ENCODE measurements around the gene C2CD4C. TPM values are rescaled to one million over a fixed set of nuclear protein-coding genes. Genes with fewer than 3 reads are reported as not detected.

C2CD4C gene
- total RNA-seq, 1 experiment from 2014 or later, result 1.8 TPM

- Histone ChIP-seq H3K9me3 (ENCODE audit: low read depth, low read length, poor library complexity, severe bottlenecking) (no peaks in the 10 kb centered on the region), H3K4me1 (ENCODE audit: insufficient read depth, low read length, poor library complexity, severe bottlenecking) (no peaks in the 10 kb centered on the region), H3K4me3 (ENCODE audit: low read depth, low read length, poor library complexity, severe bottlenecking) (no peak overlapping the region), H3K27me3 (replicated peaks; ENCODE audit: insufficient read depth, low read depth, low read length, poor library complexity) (peaks cover 3% of the 10 kb centered on the region), H3K27ac (ENCODE audit: low read depth, low read length, poor library complexity, severe bottlenecking) (no peak overlapping the region), H3K36me3 (ENCODE audit: insufficient read depth, low read length, poor library complexity, severe bottlenecking) (no peaks in the 10 kb centered on the region)
- TF ChIP-seq EZH2 (IDR thresholded peaks at IDR 0.05; ENCODE audit: borderline replicate concordance, low read depth, low read length, poor library complexity, severe bottlenecking), result no peak
- TF ChIP-seq CTCF (conservative IDR thresholded peaks at IDR 0.05; ENCODE audit: low read depth, low read length), result no peak
- POLR2A ChIA-PET (ENCODE audit: low non-redundant PET), result no interaction called here
- no peak for DNase-seq (ENCODE audit: low spot score)
- CTCF ChIA-PET, result no interaction called here
- intact Hi-C loops (cut with micrococcal nuclease; ENCODE audit: unreplicated experiment), result no loop called here
- no TSS peak for BruUV-seq (replicated peaks)
Observed at GRCh38 chr19:416416-416815, 7.5 kb upstream of the C2CD4C start.

GRCh38 chr19:415292-415691 lies 6.3 kb upstream of the C2CD4C start:
- H3K4me1 ChIP-seq (ENCODE audit: insufficient read depth, low read length, poor library complexity, severe bottlenecking), result no peaks in the 10 kb centered on the region
- H3K27me3 ChIP-seq (replicated peaks; ENCODE audit: insufficient read depth, low read depth, low read length, poor library complexity), result peaks cover 3% of the 10 kb centered on the region
- TF ChIP-seq EZH2 (IDR thresholded peaks at IDR 0.05; ENCODE audit: borderline replicate concordance, low read depth, low read length, poor library complexity, severe bottlenecking), result no peak
- TF ChIP-seq CTCF (conservative IDR thresholded peaks at IDR 0.05; ENCODE audit: low read depth, low read length), result no peak
- H3K9me3 ChIP-seq (ENCODE audit: low read depth, low read length, poor library complexity, severe bottlenecking), result no peaks in the 10 kb centered on the region
- H3K27ac ChIP-seq (ENCODE audit: low read depth, low read length, poor library complexity, severe bottlenecking), result no peak overlapping the region
- no peak overlapping the region for H3K4me3 ChIP-seq (ENCODE audit: low read depth, low read length, poor library complexity, severe bottlenecking)
- intact Hi-C loops (cut with micrococcal nuclease; ENCODE audit: unreplicated experiment), result no loop called here
- ChIA-PET POLR2A (ENCODE audit: low non-redundant PET) (no interaction called here), CTCF (no interaction called here)
- no TSS peak for BruUV-seq (replicated peaks)
- no peaks in the 10 kb centered on the region for H3K36me3 ChIP-seq (ENCODE audit: insufficient read depth, low read length, poor library complexity, severe bottlenecking)
- DNase-seq (ENCODE audit: low spot score), result no peak

DNA sequence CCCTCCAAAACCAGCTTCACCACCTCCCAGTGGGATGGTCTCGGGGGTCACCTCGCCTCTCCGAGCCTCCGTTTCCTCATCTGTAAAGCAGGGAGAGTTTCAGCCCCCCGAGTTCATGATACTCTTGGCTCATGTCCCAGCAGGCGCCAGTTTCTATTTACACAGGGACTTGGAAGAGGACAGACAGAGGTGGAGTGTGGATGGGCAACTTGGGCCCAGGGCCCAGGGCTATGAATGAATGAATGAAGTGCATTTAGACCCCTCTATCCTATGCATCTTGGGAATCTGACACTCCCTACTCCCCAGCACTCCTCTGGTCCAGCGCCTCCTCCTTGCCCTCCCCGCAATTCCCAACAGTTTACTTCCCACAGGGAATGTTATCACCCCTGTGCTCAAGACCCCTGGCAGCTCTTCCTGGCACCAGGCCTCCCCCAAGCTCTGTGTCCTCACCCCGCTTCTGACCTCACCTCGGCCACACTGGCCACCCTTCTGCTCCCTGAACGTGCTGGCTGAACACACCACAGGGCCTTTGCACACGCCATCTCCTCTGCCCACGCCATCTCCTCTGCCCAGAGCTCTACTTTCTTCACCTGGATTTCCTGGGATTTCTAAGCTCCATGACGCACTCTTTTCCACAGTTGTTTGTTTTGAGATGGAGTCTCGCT lies 4.9 kb upstream of the C2CD4C start:
- Histone ChIP-seq H3K27ac (ENCODE audit: low read depth, low read length, poor library complexity, severe bottlenecking) (no peak overlapping the region), H3K9me3 (ENCODE audit: low read depth, low read length, poor library complexity, severe bottlenecking) (no peaks in the 10 kb centered on the region), H3K4me3 (ENCODE audit: low read depth, low read length, poor library complexity, severe bottlenecking) (no peak overlapping the region), H3K27me3 (replicated peaks; ENCODE audit: insufficient read depth, low read depth, low read length, poor library complexity) (peaks cover 7% of the 10 kb centered on the region), H3K4me1 (ENCODE audit: insufficient read depth, low read length, poor library complexity, severe bottlenecking) (no peaks in the 10 kb centered on the region), H3K36me3 (ENCODE audit: insufficient read depth, low read length, poor library complexity, severe bottlenecking) (no peaks in the 10 kb centered on the region)
- POLR2A ChIA-PET (ENCODE audit: low non-redundant PET), result no interaction called here
- DNase-seq (ENCODE audit: low spot score), result no peak
- CTCF ChIA-PET, result no interaction called here
- intact Hi-C loops (cut with micrococcal nuclease; ENCODE audit: unreplicated experiment), result no loop called here
- TF ChIP-seq CTCF (conservative IDR thresholded peaks at IDR 0.05; ENCODE audit: low read depth, low read length) (no peak), EZH2 (IDR thresholded peaks at IDR 0.05; ENCODE audit: borderline replicate concordance, low read depth, low read length, poor library complexity, severe bottlenecking) (no peak)
- BruUV-seq (replicated peaks), result no TSS peak

Data from A673 (cell line).